ENCODE results near the gene C1orf21.

The C1orf21 gene

GRCh38 chr1:184604152-184604900 lies 217.5 kb downstream of the C1orf21 start:
- Histone ChIP-seq H3K27me3 (ENCODE audit: control insufficient read depth, low read length) (no peaks in the 10 kb centered on the region), H4K20me1 (ENCODE audit: control insufficient read depth, insufficient read depth, low read depth, low read length) (no peaks in the 10 kb centered on the region), H3K36me3 (ENCODE audit: control insufficient read depth, low read length) (no peaks in the 10 kb centered on the region), H3K4me2 (ENCODE audit: low read length) (no peak overlapping the region), H3F3A (ENCODE audit: control insufficient read depth, insufficient read depth) (no peaks in the 10 kb centered on the region), H3K27ac (ENCODE audit: low read depth, low read length) (no peak overlapping the region), H3K9me3 (ENCODE audit: control insufficient read depth, insufficient read depth, low read length) (no peaks in the 10 kb centered on the region), H3K79me2 (ENCODE audit: control insufficient read depth, low read length) (no peaks in the 10 kb centered on the region), H3K4me1 (ENCODE audit: control insufficient read depth, low read length) (no peaks in the 10 kb centered on the region), H3K9me2 (replicated peaks; ENCODE audit: control insufficient read depth, low read length) (no peaks in the 10 kb centered on the region), H3K4me3 (ENCODE audit: low read length) (no peak overlapping the region)
- TF ChIP-seq CTCF (IDR thresholded peaks at IDR 0.05; ENCODE audit: low read depth, low read length, poor library complexity, severe bottlenecking) (no peak), EZH2phosphoT487 (IDR thresholded peaks at IDR 0.05; ENCODE audit: borderline replicate concordance, low read length) (no peak)

GRCh38 chr1:184605941-184606340 lies 219.1 kb downstream of the C1orf21 start:
- H3K4me2 ChIP-seq (ENCODE audit: low read length): no peak overlapping the region
- no peaks in the 10 kb centered on the region for H3K9me2 ChIP-seq (replicated peaks; ENCODE audit: control insufficient read depth, low read length)
- TF ChIP-seq EZH2phosphoT487 (IDR thresholded peaks at IDR 0.05; ENCODE audit: borderline replicate concordance, low read length): no peak
- TF ChIP-seq CTCF (IDR thresholded peaks at IDR 0.05; ENCODE audit: low read depth, low read length, poor library complexity, severe bottlenecking): no peak
- no peaks in the 10 kb centered on the region for H3K27me3 ChIP-seq (ENCODE audit: control insufficient read depth, low read length)
- H4K20me1 ChIP-seq (ENCODE audit: control insufficient read depth, insufficient read depth, low read depth, low read length): no peaks in the 10 kb centered on the region
- H3F3A ChIP-seq (ENCODE audit: control insufficient read depth, insufficient read depth): no peaks in the 10 kb centered on the region
- no peaks in the 10 kb centered on the region for H3K79me2 ChIP-seq (ENCODE audit: control insufficient read depth, low read length)
- peaks cover 10% of the 10 kb centered on the region for H3K4me1 ChIP-seq (ENCODE audit: control insufficient read depth, low read length)
- H3K36me3 ChIP-seq (ENCODE audit: control insufficient read depth, low read length): no peaks in the 10 kb centered on the region
- H3K9me3 ChIP-seq (ENCODE audit: control insufficient read depth, insufficient read depth, low read length): no peaks in the 10 kb centered on the region
- no peak overlapping the region for H3K27ac ChIP-seq (ENCODE audit: low read depth, low read length)
- H3K4me3 ChIP-seq (ENCODE audit: low read length): no peak overlapping the region

- Histone ChIP-seq H3K79me2 (ENCODE audit: control insufficient read depth, low read length) (no peaks in the 10 kb centered on the region), H3K36me3 (ENCODE audit: control insufficient read depth, low read length) (no peaks in the 10 kb centered on the region), H3K27ac (ENCODE audit: low read depth, low read length) (no peak overlapping the region), H3K9me2 (replicated peaks; ENCODE audit: control insufficient read depth, low read length) (no peaks in the 10 kb centered on the region), H3K9me3 (ENCODE audit: control insufficient read depth, insufficient read depth, low read length) (no peaks in the 10 kb centered on the region), H3K27me3 (ENCODE audit: control insufficient read depth, low read length) (no peaks in the 10 kb centered on the region), H3K4me3 (ENCODE audit: low read length) (no peak overlapping the region), H3F3A (ENCODE audit: control insufficient read depth, insufficient read depth) (no peaks in the 10 kb centered on the region), H3K4me1 (ENCODE audit: control insufficient read depth, low read length) (peaks cover 18% of the 10 kb centered on the region), H3K4me2 (ENCODE audit: low read length) (no peak overlapping the region), H4K20me1 (ENCODE audit: control insufficient read depth, insufficient read depth, low read depth, low read length) (no peaks in the 10 kb centered on the region)
- TF ChIP-seq CTCF (IDR thresholded peaks at IDR 0.05; ENCODE audit: low read depth, low read length, poor library complexity, severe bottlenecking) (no peak), EZH2phosphoT487 (IDR thresholded peaks at IDR 0.05; ENCODE audit: borderline replicate concordance, low read length) (no peak)
These were observed 220.0 kb downstream of the C1orf21 start for GRCh38 chr1:184606786-184607185.

Data from DOHH2 (cell line).